NCI-H226 (cell line): ENCODE data around the gene RPRD1A.
"Not testable (repeated sequence)": the region's sequence is repeated elsewhere in the genome, so short reads cannot be mapped to it uniquely, and the experiment has no call there.

ENCODE experiments used
- DNase-seq: peaks from one replicate; pipeline ENCODE4 v3.0.0-alpha.2; 2015

RPRD1A gene

DNA sequence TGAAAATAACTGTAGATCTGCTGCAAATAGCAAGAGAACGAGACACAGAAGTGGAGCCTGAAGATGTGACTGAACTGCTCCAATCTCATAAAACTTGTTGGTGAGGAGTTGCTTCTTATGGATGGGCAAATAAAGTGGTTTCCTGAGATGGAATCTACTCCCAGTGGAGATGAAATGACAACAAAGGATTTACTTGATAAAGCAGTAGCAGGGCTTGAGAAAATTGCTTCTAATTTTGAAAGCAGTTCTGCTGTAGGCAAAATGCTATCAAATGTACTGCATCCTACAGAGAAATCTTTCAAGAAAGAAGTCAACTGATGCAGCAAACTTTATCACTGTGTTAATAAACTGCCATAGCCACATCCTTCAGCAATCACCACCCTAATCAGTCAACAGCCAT is 44.0 kb downstream of the RPRD1A start:
- DNase-seq: no peak

DNA sequence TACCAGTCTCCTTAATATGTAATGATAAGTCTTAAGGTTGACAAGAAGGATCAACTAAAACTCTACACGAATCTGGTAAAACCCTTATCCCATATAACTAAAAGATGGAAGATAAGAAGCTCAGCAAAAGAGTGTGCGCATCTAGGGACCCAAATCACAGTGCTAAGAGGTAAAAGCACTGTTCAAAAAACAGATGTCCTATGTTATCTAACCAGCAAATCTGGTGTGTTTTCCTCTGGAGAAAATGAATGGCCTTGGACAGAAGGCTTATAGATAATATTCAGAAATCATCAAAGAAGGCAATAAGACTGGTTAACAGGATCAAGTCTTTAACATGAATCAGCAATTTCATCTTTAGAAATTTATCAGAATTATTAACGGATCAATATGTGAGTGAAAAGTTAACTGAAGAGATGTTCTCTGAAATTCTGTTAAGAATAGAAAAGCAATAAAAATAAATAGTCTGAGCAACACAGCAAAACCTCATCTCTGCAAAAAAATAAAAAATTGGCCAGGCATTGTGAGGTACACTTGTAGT is 47.1 kb downstream of the RPRD1A start:
- DNase-seq: no peak

DNA sequence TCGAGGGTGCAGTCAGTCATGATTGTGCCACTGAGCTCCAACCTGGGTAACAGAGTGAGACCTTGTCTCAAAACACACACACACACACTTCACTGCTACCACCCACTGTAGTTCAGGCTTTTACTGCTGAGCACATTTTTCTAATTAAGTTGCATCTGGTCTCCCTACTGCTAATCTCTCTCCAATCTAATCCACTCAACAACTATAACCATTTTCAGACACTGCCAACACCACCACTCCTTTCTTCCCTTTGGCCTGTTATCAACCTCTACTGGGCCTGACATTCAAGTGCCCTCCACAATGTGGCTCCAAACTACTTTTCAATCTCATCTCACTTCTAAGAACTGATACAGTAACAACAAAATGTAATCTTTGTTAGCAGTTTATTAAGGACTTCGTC is 50.1 kb downstream of the RPRD1A start:
- no peak for DNase-seq

DNA sequence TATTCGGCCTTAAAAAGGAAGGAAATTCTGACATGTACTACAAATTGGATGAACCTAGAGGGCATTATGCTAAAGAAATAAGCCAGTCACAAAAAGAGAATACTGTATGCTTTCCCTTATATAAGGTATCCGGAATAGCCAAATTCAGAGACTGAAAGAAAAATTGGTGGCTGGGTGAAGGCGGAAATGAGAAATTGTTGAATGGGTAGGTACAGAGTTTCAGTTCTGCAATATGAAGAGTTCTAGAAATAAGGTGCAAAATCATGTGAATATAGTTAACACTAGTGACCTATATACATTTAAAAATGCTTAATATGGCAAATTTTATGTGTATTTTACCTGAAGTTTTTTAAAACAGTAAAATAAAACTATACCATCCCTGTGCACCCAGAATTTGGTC is 51.7 kb downstream of the RPRD1A start:
- DNase-seq: no peak

DNA sequence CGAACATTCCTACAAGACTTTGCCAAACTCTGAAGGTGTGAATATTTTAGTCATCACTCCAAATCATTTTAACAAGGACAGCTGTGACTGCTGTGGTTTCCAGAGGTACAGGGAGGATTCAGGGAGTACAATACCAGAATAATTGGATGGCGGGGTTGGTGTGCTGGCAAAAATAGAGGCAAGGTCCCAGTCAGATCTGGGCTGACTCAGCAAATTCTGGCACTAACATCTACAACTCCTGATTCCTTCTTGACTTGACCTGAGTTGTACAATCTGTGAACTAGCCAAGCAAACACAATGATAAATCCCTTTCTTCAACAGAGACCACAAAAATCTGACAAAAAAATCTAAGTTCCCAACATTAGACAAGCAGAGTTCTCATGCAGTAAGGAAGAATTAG is 54.5 kb downstream of the RPRD1A start:
- DNase-seq: no peak

DNA sequence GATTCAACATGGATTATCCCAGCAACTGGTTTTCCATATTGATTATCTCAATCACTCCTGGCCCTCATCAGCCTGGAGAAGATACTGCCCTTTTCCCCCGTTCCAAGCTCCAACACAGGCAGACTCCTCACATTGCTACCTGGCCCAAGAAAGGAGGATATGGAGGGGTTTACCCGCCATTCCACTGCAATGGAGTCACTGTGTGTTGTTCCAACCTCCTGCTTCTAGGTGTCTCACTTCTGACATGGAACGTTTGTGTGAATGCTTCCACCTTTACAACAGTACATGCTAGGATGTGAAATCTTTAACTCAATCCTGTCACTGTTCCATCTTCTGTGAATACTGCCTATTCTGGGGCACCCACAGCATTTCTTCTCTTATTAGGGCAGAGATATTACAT is 58.1 kb downstream of the RPRD1A start:
- no peak for DNase-seq

DNA sequence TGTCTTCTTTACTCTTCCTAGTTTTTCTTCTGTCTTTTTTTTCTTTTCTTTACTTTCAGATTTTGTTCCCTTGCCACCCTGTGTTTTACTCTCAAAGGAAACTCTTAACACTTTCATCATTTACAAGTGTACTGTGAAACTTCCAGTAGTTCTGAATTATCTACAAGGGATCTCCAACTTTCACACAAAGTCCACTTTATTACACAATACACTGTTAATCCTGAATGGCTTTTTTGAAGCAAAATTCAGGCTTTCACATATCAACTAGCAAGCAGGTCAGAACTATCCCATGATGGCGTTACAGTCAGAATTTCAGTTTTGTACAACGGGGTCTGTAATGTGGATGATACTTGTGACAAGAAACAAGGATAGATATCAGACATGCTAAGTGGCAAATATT is 60.4 kb downstream of the RPRD1A start:
- DNase-seq: no peak

DNA sequence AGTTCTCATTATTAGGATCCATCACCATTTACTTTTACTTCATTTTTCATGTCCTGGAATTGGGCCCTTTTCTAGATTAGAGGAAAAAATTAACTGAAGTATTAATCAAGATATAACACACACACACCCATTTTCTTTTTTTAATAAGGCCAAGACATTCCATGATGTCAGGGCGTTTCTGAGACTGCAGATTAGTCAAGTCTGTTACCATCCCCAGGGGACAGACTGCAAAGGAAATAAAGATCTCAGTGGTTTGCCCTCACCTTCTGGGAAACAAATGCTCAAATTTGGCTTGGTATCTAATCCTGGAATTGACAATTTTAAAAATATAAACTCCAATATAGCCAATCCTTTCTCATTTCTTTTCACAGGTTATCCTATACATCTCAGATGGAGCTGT is 67.4 kb downstream of the RPRD1A start:
- no peak for DNase-seq

DNA sequence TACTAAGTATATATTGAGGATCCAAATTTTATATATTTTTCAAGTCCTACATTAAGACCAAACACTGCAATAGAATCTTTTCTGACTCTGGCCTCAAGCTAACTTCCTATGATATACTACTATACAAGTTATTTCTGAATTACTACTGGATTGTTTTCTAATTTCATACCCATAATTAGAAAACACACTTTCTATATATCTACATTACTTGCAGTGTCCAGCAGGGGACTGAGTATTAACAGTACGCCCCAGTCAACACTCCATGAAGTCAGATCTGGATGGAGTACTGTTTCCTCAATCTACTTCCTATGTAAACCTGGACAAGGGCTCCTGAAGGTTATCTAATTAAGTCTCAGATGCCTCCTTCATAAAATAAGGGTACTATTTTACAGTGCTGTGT is 68.4 kb downstream of the RPRD1A start:
- DNase-seq: no peak

DNA sequence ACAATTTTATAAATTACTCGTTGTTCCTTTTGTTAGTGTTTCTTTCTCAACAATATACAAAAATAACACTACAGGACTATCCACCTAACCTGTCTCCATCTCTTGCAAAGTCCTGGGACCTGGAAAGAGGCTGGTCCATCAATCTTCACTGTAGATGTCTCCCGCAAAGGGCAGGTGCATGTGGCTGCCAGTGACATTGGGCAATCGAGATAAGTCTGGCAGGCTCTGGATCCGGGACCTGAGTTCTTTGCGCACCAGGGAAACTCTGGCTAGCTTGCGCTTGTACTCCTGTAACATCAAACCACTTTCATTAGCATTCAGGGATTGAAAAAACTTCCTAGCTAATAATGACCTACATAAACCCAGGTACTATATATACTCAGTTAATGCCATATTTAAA is 74.3 kb downstream of the RPRD1A start:
- no peak for DNase-seq

DNA sequence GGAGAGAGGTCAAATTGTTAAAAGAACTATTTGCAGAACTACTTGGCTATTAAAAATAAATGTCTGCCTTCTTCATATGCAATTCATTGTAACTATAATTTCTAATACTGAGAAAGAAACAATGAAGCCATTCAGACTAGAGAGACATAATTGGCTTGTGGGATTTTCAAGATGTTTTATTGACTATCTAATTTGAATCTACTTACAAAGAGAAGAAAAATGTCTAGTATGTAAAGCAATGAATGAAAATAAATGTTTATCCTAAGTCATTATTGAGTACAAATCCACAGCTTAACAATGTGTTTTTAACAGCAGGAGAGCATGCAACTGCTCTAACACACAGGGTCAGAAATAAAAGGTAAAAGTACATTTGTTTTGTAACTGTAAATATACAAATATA is 75.7 kb downstream of the RPRD1A start:
- no peak for DNase-seq

DNA sequence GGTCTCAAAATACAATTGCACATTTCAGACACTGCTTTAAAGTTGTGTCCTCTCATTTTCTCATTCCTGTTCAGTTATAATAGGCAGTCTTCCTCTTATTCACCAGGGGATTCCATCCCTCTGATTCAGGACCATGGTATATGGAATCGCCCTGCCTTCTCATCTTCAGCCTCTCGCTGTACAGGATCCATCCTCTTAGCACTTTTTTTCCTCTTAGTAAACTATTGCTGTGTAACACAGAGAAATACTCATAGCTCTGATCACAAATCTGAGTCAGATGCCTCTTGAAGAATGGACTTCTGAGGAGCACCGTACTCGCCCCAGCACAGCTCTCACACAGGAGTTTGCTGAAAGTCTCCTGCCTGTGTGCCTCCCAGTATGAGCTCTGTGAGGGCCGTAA is 83.5 kb downstream of the RPRD1A start:
- DNase-seq: no peak

DNA sequence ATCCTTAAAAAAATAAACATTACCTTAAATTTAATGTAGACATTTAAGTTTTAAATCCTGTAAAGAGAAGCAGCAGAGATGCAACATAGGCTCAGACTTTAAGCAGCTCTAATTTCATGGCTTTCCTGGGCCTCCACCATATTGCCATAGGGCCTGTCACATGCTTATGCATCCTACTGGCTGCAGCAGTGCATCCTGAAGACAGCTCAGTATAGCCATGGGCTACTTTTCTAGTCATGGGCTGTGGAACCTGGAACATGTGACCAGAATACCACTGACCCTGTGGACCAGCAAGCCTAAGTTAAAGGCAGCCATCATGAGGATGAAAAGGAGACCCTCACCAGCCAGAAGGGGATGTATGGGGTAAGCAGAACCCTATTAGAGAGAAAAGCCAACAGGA is 84.2 kb downstream of the RPRD1A start:
- no peak for DNase-seq

DNA sequence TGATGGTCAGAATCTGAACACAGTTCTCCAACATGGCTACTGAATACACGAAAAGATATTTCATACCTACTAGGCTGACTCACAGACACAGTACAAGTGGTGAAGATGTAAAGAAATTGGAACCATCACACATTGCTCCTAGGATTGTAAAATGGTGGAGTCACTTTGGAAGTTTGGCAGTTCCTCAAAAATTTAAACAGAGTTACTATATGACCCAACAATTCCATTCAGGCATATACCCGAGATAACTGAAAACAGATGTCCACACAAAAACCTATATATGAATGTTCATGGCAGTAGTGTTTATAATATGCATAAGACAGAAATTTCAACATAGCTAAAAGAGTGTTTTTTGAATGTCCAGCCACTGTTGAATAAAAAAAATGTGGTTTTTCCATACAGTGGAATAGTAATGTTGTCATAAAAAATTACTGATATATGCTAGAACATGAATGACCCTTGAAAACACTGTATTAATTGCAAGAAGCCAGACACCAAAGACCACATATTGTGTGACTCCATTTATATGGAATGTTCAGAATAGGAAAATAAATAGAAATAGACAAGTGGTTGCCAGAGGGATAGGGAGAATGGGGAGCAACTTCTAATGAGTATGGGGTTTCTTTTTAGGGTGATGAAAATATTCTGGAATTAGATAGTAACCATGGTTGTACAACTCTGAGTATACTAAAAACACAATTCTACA is 84.8 kb downstream of the RPRD1A start:
- DNase-seq: no peak

DNA sequence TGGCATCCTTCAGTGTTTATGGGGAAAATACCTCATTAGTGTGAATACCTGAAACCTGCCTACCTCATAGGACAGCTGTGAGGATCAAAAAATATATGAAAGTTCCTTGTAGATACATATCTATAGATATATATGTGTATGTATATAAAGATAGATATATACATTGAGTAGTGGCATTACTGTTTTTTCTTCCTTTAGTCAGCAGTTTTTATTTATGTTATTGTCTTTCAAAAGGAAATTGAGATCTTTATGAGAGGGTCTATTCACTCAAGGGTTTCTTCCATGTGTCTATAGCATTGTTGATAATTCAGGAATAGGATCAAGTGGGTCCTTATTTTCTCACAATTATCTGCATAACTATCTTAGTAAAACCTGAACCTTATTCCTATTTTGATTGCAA is 88.2 kb downstream of the RPRD1A start:
- DNase-seq: no peak

DNA sequence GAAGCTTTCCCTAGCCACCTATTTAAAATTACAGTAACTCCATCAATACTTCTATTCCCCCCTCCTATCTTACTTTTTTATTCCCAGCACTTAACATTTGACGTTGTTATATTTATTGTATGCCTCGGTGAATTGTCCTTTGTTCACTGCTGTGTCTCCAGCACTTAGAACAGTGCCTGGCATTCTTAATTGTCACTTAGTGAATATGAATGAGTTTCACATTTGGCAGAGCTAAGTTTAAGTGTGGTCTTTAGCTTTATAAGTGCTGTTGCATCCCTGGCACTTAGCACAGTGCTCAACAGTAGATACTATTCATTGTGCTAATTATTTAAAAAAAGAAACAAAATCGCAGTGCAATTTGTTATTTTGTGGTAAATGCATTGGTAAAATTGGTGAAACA is 93.2 kb downstream of the RPRD1A start:
- DNase-seq: no peak

DNA sequence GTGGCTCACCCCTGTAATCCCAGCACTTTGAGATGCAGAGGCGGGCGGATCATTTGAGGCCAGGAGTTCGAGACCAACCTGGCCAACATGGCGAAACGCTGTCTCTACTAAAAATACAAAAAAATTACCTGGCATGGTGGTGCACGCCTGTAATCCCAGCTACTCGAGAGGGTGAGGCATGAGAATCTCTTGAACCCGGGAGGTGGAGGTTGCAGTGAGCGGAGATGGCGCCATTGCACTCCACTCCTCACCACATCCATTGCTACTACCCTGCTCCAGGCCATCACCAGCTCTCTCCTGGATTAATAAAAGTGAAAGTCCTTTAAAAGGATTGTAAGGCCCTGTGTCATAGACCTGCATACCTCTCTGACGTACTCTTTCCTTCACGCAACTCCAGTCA is 93.7 kb downstream of the RPRD1A start:
- no peak for DNase-seq

DNA sequence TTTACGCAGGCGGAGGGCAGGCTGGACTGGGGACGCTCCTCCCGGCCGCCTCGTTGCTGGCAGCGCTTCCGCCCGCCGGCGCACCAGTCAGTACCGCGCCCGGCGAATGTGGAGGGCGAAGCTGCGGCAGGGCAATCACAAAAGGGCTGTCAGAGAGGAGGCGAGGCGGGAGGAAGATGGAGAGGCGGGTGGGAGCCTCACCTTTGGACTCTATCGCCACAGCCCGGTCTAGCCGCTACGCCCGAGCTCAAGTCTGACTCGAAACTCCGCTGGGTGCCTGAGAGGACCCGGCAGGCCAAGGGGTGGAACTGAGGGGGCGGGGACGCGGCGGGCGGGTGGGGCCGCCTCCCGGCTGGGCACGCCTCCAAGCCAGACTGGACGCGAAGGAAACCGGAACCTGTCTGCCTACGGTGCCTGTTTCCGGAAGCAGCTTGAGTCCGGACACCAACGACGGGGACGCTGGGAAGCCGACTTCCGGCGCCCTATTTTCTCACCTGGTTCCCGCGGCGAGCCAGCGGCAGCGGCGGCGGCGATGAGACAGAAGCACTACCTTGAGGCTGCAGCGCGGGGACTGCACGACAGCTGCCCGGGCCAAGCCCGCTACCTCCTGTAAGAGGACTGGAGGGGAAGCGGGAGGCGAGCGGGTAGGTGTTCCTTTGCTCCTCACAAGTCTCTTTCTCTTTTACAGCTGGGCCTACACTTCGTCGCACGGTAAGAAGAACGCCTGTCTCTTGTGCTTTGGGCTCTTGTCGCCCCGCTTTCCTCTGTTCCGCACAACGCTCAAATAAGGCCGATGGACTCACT is 95.0 kb downstream of the RPRD1A start, which contains the start of gene RMP24:
Gene RMP24, plus strand, starts transcription at position 483 of the 804 bp plus-strand sequence.
- DNase-seq: peak; percentile 70

DNA sequence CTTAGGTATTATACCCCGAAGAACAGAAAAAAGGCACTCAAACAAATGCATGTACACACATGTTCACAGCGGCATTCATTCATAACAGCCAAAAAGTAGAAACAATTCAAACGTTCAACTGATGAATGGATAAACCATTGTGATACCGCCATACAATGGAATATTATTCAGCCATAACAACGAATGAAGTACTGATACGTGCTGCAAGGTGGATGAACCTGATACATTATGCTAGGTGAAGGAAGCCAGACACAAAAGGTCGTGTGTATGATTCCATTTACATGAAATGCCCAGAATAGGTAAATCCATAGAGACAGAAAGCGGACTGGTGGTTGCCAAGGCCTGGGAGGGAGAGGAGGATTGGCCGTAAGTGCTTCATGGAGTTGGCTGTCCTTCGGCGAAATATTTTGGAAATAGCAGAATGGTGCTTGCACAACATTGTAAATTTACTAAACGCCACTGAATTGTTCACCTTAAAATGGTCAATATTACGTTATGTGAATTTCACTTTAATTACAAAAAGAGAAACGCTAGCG is 95.6 kb downstream of the RPRD1A start:
- DNase-seq: no peak

DNA sequence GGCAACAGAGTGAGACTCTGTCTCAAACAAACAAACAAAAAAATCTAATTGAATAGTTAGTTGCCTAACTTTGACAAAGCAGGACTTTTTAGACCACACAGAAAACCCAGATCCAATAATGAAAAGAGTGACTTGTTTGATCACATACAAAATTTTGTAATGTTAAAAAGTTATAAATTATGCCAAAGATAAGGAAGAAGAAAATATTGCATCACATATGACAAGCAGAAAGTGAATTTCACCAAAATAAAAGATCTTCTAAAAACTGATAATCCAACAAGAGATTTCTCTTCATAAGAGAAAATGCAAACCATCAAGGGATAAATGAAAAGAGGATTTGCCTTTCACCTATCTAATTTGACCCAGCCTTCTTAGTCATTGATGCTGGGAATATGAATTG is 97.7 kb downstream of the RPRD1A start:
- no peak for DNase-seq

DNA sequence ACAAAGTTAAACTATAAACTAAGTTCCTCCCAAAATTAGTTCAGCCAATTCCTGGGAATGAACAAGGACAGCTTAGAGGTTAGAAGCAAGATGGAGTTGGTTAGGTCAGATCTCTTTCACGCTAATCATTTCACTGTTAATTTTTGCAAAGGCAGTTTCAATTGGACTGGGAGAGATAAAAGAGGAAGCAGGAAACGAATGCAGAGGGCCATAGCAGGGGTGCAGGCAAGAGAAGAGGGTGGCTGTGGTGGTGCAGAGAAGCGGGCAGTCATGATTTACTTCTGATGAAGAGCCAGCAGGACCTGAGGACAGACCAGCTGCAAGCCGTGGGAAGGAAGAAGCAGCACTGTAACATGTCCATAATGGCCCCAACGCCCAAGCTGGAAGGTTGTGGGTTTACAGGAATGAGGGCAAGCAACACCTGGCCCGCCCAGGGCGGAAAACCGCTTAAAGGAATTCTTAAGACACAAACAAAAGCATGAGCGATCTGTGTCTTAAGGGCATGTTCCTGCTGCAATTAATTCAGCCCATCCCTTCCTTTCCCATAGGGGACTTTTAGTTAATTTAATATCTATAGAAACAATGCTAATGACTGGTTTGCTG is 99.0 kb downstream of the RPRD1A start:
- no peak for DNase-seq

DNA sequence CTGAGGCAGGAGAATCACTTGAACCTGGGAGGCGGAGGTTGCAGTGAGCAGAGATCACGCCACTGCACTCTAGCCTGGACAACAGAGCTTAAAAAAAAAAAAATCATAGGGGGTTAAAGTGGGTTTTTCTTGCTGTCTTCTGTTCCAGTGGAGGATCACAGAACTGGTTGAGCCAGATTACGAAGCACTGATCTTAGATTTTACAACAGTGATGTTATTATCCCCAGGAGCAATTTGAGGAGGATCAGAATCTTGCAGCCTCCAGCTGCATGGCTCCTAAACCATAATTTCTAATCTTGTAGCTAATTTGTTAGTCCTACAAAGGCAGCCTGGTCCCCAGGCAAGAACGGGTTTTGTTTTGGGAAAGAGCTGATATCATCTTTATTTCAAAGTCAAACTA is 99.5 kb downstream of the RPRD1A start:
- not testable (repeated sequence) for DNase-seq

DNA sequence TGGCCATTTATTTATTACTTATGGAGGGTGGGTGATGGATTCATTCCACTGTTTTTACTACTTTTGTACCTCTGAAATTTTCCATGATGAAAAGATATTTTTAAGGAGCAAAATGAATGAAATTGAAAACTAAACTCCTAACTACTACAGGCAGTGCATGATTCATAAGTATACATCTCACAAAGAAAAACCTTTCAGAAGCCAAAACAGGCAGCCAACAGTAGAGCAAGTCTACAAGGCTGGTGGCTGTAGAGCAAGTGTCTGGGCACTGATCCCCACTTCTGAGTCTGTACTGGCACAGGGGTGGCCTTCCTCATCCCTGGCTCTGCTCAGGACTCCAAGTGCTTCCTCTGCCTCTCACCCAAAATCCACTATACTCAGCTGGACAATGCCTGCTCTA is 103.0 kb downstream of the RPRD1A start:
- DNase-seq: no peak

DNA sequence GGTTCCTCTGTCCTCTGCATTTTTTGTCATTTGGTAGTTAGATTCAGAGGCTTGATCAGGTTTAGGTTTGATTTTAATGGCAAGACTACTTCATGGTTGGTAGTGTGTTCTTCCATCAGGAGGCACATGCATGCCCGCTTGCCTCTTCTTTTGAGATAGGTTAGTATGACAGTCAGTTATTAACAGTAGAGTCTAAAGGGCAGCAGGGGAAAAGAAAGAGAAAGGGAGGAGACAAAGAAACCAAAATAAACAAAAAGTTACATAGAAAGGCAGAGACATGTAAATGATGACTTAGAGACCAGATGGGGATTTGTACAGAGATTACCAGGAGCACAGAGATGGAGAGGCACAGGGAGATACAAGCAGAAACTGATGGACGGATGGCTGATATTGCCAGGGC is 105.0 kb downstream of the RPRD1A start:
- DNase-seq: no peak
